Astrocyte of the cerebellum (primary cell): ENCODE measurements around the gene P4HB.

Experiments
- DNase-seq: peaks from one replicate; pipeline ENCODE4 v3.0.0-alpha.2; 2011; ENCODE audit warnings: low read depth
- H3K4me3 ChIP-seq: 2 replicates; pipeline ENCODE4 v1.5.1; 2011; ENCODE audit warnings: mild to moderate bottlenecking, low read depth, low read length, moderate library complexity
- CTCF ChIP-seq: IDR thresholded peaks from 2 replicates; pipeline ENCODE4 v1.5.1; 2012; ENCODE audit warnings: low read length, low read depth, moderate library complexity, mild to moderate bottlenecking; ENCODE audit errors: missing control alignments
- in situ Hi-C: cut with HindIII; loops from 2 replicates; pipeline ENCODE4 v1.10.0; 2017; ENCODE audit warnings: low sequenced_read_pairs

Gene P4HB

GRCh38 chr17:81863833-81864768 is 3.8 kb upstream of the P4HB start:
- DNase-seq: no peak
- TF ChIP-seq CTCF: no peak
- in situ Hi-C loops: no loop called here
- no peak overlapping the region for H3K4me3 ChIP-seq

- no peak for DNase-seq
- TF ChIP-seq CTCF: no peak
- in situ Hi-C loops: no loop called here
- no peak overlapping the region for H3K4me3 ChIP-seq
Measured at GRCh38 chr17:81863123-81863675, 2.9 kb upstream of the P4HB start.

GRCh38 chr17:81860756-81861568 is 627 bp upstream of the P4HB start:
- DNase-seq: peak; percentile 100
- in situ Hi-C loops: no loop called here
- H3K4me3 ChIP-seq: peak overlapping the region; percentile 89
- TF ChIP-seq CTCF: no peak

DNA sequence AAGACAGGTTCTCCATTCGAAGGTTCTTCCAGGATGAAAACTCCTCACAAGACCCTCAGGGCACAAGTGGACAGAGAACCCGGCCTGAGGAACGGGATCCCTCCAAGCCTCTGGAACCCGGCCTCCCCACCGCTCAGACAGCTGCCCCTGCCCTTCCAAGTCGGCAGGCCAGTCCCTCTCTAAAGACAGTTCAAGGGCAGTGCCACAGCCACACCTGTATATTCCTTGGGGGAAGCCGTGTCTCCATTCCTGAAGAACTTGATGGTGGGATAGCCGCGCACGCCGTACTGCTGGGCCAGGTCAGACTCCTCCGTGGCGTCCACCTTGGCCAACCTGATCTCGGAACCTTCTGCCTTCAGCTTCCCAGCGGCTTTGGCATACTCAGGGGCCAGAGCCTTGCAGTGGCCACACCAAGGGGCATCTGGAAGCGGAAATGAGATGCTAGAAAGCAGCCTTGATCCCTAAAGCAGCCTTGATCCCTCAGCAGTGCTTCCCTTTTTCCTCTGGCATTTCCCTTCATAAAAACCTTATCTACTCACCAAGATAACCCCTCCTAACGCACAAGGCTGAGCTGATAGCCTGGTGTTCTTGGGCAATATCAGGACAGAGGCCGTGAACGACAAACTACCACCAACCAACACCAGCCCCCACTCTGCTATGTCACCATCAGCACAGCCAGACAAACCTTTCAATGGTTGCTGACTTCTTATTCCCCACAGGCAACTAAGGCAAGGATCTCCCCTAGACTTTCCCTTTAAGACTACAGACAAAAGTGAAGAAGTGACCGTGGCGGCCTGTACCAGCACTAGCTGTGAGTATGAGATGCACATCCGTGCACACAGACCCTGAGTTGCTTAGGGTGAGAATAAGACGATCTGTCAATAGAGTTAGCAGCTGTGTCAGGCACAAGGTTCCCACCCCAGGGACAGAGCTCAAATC is 1.1 kb downstream of the P4HB start:
- no peak for TF ChIP-seq CTCF
- DNase-seq: no peak
- in situ Hi-C loops: no loop called here
- peak overlapping the region; percentile 51 for H3K4me3 ChIP-seq

- DNase-seq: no peak
- in situ Hi-C loops: no loop called here
- peak overlapping the region; percentile 51 for H3K4me3 ChIP-seq
- no peak for TF ChIP-seq CTCF
Measured at GRCh38 chr17:81858170-81858966, 2.0 kb downstream of the P4HB start.
